Erythroblast (primary cell): ENCODE results near the gene HSPH1.
"Not testable (repeated sequence)": the region's sequence is repeated elsewhere in the genome, so short reads cannot be mapped to it uniquely, and the experiment has no call there.

Source experiments
- DNase-seq, 2 experiments: peaks; one replicate each; lab custom pipeline; 2025; lab: John Stamatoyannopoulos, UW
- GATA1 ChIP-seq: IDR thresholded peaks from 2 replicates; pipeline ENCODE4 v1.6.1; 2011; ENCODE audit warnings: low read depth, mild to moderate bottlenecking, control low read depth, low read length, moderate library complexity
- POLR2A ChIP-seq: IDR thresholded peaks from 2 replicates; pipeline ENCODE4 v1.6.1; 2011; ENCODE audit warnings: mild to moderate bottlenecking, low read length

Gene HSPH1

DNA sequence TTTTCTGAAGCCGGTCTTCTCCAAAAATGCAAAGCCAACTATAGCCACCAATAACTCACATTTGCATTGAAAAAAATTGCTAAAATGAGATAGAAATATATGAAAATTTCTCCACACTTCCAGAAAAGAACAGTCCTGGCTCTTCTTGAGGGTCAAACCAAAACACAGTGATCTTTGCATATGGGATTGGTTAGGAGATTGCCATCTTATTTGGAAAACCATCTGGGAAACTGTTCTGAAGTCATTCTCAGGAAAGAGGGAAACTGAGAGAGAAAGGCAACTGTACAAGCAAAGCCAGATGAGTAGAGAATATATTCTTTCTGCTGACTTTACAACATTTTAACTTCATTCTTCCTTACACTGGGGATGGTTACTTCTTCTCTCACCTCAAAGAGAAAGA is 54.6 kb downstream of the HSPH1 start:
- DNase-seq = no peak
- TF ChIP-seq GATA1 (no peak), POLR2A (no peak)

DNA sequence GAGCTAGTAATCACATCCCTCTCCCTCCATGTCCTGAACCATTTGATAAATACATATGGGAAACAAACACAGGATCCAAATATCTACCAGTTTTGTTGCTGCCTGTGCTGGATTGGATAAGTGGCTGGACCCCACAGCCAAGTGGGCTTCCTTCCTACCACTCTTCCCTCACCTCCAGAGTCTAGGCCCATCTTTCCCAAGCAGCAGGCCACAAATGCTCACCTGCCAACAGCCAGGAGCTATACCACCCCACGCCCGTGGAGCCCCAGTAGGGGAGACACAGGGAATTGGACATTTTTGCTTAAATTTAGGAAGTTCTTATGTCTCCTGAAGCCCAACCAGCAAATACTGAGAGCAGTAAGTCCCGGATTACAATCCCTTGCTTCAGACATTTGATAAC is 55.8 kb downstream of the HSPH1 start:
- no peak for DNase-seq

DNA sequence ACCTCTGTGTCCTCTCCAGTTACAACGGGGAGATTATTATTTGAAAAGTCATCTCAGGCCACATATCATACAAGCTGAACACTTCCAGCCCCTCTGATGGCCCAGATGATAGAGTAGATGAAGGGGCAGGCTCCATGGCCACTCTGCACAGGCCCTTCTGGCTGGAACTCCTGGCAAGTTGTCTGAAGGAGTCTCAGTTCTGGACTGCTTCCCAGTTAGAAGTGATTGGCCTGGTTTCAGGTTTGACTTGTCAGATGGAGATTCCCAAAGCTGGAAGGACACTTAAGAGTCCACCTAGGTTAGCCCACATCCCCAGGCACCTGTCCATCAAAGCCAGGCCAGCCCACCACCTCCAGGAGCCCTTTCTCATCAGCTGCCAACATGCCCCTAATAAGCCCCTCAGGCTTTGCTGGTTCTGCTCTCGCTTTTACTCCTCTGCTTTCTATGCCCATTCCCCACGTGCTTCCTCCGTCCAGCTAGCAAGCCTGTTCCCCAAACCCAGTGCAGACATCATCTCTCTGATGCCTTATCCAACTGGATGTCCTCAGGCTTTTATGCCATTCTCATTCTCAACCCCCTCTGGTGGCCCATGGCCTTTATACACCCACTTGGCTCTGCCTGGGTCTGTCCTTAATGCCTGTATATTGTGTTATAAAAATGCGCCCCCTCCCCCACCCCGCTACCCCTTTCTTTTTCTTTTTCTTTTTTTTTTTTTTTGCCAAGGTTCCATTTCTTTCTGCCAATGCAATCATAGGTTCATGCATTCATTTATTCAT is 56.5 kb downstream of the HSPH1 start:
- no peak for DNase-seq
- TF ChIP-seq GATA1 (no peak), POLR2A (no peak)

More for the DNA sequence above, 55.8 kb downstream of the HSPH1 start:
- TF ChIP-seq POLR2A (no peak), GATA1 (no peak)

DNA sequence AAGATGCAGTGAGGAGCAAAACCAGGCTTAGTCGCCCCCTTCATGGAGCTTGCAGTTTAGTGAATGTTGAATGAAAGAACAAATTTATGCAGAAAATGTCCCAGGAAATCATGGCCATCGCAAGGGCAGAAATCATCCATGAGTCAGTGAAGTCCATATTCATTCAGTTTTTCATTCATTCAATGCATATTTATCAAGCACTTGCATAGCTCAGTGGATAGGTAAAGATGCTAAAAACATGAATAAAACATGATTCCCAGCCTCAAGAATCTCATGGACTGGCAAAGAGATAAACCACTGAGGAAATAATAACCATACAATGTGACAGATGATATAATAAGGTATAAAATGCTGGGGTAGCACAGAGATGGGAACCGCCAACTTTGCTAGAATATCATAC is 58.8 kb downstream of the HSPH1 start:
- TF ChIP-seq GATA1 = no peak
- TF ChIP-seq POLR2A = no peak

DNA sequence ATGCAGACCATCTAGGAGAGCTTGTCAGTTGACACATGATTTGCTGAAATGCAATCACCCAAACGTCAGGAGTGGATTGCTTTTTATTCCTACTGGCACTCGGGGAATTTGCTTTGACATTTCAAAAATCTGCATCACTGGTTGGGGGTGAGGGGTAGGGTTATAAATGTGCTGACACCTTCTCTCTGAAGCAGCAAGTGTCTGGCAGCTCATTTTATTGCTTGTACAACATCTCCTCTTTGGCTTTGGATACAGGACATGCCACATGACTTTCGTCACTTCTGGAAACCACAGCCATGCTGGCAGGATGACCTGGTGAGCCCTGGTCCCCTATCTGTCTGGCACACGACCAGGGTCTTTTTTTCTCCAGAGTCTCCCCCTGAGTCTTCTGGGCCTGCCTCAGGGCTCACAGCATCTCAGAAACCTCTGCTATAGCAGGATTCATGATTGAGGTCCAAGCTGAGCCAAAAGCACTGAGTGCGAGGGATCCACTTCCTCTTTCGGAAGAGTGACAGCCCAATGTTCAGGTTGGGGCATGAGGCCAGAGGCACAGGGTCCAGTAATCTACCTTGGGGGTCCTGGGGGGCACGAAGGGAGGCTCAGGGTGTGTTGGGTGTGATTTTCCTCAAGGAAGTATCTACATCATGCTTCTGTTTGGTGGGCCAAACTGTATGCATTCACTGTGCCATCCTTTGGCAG is 60.1 kb downstream of the HSPH1 start:
- TF ChIP-seq POLR2A (no peak), GATA1 (no peak)
- no peak for DNase-seq

More for the DNA sequence above, 58.8 kb downstream of the HSPH1 start:
- DNase-seq = no peak

DNA sequence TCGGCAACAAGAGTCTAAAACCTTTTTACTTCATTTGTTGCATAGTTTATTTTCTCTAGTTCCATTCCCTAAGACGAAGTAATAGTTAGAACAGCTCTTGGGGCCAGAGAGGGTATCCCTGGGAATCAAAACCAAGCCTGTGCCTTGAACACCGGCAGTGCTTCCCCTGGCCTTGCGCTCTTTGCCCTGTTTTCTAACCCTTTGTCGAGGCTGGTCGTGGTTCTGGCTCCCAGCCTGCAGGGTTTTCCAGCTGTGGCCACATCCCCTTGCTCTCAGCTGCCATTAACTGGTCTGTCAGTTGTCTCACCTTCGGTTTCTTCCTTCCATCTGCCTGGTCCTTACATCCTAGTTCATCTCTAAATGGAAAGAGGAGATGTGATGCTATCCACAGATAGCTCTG is 61.0 kb downstream of the HSPH1 start:
- TF ChIP-seq GATA1 (no peak), POLR2A (no peak)

DNA sequence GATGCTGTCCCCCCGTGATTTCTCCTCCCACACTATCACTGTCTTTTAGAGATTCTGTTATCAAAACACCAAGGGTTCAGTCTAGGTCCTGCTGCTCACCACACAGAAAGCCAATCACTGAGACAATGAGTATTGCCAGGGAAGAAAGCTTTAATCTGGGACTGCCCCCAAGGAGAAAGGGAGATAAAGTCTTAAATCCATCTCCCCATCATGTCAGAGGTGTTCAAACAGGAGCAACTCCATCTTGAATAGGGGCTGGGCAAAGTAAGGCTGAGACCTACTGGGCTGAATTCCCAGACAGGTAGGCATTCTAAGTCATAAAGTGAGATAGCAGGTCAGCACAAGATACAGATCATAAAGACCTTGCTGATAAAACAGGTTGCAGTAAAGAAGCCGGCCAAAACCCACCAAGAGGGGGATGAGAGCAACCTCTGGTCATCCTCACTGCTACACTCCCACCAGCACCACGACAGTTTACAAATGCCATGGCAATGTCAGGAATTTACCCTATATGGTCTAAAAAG is 63.7 kb downstream of the HSPH1 start:
- DNase-seq = not testable (repeated sequence)

More for the DNA sequence above, 61.0 kb downstream of the HSPH1 start:
- DNase-seq = no peak

DNA sequence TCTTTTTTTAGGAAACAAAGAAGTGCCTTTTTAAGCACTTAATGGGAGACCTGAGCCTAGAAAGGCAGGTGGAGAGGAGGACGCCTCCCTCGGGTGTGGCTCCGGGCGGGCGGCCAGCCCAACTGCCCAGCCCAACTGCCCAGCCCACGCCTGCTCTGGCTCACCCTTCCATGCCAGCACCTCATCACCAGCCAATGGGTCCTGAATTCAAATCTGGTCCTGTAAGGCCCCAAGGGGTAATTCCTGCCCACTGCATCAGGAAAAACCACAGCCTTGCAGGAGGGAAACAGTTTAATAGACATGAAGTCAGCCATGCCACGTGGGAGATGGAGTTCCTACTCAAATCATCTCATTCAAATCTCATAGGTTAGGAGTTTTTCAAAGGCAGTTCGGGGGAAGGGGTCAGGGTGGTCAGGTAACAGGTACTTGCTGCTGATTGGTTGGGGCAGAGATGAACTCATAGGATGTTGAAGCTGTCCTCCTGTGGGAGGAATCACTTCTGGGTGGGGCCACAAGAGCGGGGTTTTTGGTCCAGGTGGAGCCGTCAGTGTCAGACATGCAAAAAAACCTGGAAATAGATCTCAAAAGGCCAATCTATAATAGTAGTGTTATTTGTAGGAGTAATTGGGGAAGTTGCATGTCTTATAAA is 64.9 kb downstream of the HSPH1 start:
- DNase-seq = no peak
- TF ChIP-seq GATA1 = no peak

DNA sequence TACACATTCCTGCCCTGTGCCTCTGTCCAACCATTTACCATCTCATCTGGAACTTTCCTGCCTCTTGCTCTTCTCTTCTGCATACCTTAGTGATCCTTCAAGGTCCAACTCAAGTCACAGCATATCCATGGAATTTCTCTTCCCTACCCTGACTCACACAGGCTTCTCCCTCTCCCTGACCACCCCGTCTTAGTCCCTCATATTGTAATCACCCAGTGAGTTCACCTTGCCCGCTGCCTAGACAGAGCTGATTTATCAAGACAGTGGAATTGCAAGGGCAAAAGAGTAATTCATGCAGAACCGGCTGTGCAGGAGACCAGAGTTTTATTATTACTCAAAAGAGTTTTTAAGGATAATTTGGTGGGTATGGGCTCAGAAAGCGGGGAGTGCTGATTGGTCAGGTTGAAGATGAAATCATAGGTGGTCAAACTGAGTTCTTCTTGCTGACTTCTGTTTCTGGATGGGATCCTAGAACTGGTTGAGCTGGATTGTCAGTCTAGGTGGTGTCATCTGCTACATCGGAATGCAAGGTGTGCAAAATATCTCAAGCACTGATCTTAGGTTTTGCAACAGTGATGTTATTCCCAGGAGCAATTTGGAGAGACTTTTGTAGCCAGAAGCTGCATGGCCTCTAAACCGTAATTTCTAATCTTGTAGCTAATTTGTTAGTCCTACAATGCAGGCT is 67.2 kb downstream of the HSPH1 start:
- TF ChIP-seq GATA1 = no peak
- no peak for TF ChIP-seq POLR2A

DNA sequence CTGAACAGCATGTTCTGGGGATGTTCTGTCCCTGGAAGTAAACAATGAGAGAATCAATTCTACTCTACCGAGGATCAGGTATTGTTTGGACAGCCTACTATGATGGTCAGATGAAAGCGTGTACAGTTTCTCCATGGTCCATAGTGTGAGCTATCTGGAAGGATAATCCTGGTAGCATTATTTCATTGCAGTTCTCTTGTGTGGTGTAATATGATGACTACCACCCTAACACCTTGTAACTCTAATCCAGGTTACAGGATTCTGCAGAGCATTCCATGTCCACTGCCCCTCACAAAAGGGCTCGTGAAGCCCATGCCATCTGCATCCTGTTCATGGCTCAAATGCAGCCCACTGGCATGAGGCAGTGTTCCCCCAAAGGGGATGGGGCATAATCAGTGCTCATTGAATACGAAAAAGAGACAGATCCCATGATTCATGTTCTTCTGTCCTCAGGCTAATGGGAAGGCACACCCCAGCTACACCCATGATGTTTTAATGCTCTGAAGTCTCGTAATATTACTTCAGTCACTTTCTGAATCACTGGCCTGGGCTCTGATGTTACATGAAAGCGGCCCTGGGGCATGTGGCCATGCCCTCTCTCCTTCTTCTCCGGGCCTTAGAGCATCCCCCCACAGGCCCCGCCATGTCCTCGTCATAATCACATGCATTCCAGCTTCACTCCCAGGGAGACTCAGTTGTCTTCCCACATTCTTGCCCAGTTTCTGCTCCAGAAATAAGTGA is 68.4 kb downstream of the HSPH1 start:
- TF ChIP-seq GATA1 (no peak), POLR2A (no peak)
- no peak for DNase-seq

More for the DNA sequence above, 67.2 kb downstream of the HSPH1 start:
- no peak for DNase-seq

DNA sequence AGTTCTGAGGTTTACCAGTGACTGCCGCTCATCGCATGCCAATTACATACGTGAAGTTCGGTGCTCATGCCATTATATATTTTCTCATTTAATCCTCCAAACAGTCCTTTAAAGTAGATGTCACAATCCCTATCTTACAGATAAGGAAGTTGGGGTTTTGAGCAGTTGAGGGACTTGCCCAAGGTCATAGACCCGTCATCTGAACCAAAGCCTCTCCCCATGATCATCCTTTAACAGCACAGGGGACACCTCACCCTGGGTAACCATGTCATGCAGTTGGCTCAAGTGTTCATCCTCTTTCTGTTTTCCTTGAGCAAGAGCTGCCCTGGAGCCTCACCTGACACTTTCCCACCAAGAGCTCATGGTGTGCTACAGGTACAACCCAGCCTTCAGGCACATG is 69.1 kb downstream of the HSPH1 start:
- TF ChIP-seq GATA1 (no peak), POLR2A (no peak)
- DNase-seq = no peak

DNA sequence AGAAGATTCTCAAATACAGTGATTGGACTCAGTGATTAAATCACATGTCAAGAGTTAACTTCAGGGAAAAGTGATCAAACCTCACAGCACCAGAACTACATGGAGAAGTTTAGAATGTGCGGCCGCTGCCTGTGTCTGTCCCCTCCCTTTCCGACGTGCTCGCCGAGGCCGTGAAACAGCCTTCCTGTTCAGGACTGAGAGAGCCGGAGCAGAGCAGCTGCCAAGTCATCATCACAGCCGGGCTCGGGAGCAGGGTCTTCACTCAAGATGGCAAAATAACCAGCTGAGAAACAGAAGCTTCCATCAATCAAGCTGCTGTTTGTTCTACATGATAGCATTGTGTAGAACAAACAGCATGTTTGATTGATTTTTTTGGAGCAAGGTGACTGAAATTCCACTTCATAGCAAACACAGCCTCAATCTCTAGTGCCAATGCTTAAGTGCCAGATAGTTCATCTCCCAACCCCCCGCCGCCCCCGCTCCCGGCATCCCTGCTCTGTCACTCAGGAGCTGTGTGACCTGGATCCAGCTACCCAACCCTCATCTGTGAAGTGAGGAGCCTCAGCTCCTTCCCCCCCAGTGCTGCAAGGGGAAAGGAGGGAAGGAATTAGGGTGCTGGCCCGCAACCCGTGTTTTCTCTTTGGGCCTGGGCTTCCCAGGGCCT is 70.6 kb downstream of the HSPH1 start:
- no peak for TF ChIP-seq POLR2A
- TF ChIP-seq GATA1 = no peak
- no peak for DNase-seq
